ENCODE data around the gene HECW1. TPM values are rescaled to one million over a fixed set of nuclear protein-coding genes. Genes with fewer than 3 reads are reported as not detected.

The HECW1 gene
- total and polyA plus RNA-seq, 2 of the 8 experiments (the other 6 are each of a cell fraction or from before 2014, with no cell fraction given): 2.9 to 12.7 TPM

DNA sequence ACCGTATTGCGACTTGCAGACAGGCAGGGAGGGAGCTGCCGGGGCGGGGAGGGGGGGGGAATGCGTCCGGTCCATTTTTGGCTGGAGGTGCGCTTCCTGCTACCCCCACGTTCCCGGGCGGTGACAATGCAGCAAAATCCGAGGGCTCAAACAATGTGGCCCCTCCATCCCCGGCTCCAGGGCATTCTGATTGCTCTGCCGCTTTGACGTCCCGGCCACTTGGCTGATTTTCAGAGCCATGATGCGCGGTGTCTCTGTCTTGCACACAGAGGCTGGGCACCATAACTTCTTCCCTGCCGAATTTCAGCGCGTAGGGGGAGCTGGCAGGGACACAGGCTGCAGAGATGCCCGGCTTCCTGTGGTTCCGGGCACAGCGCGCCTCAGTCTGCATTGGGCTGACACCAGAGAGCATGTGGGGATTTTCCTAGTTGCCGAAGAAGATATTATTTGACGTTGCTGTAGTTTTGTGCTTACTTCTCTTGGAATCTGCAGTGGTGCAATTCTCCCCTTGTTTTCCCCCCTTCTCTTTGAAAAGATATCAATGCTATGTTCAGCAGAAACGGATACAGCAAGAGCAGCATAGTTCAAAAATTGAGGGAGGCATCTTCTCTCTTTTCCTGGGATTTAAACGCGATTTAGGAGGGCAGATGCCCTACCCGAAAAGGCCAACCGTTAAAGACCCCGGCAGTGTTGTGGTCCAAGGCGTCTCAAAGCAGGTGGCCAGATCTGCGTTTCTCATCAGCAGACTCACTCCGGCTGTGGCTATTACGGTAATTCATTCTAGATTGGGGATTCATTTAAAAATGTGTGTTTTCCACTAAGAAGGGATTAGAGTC is 1.4 kb downstream of the HECW1 start (continued):
- TF ChIP-seq SAP30 (IDR thresholded peaks at IDR 0.05; ENCODE audit: insufficient read depth, insufficient replicate concordance, low read length): peak; percentile 56
- TF ChIP-seq KDM5A (IDR thresholded peaks at IDR 0.05; ENCODE audit: low read length): no peak
- no peak for TF ChIP-seq POLR2AphosphoS5 (IDR thresholded peaks at IDR 0.05; ENCODE audit: low read depth, low read length)
- no peak for TF ChIP-seq SIX5 (IDR thresholded peaks at IDR 0.05; ENCODE audit: low read depth, low read length)
- no peak for TF ChIP-seq RAD21 (IDR thresholded peaks at IDR 0.05 in 1 of 2, conservative IDR thresholded peaks at IDR 0.05 in 1 of 2; ENCODE audit: low read depth in 2 of 2, low read length in 2 of 2)
- no peak for TF ChIP-seq KDM1A (IDR thresholded peaks at IDR 0.05; ENCODE audit: borderline replicate concordance, low read length)
- TF ChIP-seq SP2 (IDR thresholded peaks at IDR 0.05; ENCODE audit: low read length): no peak
- TF ChIP-seq FOSL1 (IDR thresholded peaks at IDR 0.05; ENCODE audit: insufficient read depth, low read depth, low read length): no peak
- TF ChIP-seq CHD2 (IDR thresholded peaks at IDR 0.05; ENCODE audit: low read length): no peak
- TF ChIP-seq, protein P1, sequence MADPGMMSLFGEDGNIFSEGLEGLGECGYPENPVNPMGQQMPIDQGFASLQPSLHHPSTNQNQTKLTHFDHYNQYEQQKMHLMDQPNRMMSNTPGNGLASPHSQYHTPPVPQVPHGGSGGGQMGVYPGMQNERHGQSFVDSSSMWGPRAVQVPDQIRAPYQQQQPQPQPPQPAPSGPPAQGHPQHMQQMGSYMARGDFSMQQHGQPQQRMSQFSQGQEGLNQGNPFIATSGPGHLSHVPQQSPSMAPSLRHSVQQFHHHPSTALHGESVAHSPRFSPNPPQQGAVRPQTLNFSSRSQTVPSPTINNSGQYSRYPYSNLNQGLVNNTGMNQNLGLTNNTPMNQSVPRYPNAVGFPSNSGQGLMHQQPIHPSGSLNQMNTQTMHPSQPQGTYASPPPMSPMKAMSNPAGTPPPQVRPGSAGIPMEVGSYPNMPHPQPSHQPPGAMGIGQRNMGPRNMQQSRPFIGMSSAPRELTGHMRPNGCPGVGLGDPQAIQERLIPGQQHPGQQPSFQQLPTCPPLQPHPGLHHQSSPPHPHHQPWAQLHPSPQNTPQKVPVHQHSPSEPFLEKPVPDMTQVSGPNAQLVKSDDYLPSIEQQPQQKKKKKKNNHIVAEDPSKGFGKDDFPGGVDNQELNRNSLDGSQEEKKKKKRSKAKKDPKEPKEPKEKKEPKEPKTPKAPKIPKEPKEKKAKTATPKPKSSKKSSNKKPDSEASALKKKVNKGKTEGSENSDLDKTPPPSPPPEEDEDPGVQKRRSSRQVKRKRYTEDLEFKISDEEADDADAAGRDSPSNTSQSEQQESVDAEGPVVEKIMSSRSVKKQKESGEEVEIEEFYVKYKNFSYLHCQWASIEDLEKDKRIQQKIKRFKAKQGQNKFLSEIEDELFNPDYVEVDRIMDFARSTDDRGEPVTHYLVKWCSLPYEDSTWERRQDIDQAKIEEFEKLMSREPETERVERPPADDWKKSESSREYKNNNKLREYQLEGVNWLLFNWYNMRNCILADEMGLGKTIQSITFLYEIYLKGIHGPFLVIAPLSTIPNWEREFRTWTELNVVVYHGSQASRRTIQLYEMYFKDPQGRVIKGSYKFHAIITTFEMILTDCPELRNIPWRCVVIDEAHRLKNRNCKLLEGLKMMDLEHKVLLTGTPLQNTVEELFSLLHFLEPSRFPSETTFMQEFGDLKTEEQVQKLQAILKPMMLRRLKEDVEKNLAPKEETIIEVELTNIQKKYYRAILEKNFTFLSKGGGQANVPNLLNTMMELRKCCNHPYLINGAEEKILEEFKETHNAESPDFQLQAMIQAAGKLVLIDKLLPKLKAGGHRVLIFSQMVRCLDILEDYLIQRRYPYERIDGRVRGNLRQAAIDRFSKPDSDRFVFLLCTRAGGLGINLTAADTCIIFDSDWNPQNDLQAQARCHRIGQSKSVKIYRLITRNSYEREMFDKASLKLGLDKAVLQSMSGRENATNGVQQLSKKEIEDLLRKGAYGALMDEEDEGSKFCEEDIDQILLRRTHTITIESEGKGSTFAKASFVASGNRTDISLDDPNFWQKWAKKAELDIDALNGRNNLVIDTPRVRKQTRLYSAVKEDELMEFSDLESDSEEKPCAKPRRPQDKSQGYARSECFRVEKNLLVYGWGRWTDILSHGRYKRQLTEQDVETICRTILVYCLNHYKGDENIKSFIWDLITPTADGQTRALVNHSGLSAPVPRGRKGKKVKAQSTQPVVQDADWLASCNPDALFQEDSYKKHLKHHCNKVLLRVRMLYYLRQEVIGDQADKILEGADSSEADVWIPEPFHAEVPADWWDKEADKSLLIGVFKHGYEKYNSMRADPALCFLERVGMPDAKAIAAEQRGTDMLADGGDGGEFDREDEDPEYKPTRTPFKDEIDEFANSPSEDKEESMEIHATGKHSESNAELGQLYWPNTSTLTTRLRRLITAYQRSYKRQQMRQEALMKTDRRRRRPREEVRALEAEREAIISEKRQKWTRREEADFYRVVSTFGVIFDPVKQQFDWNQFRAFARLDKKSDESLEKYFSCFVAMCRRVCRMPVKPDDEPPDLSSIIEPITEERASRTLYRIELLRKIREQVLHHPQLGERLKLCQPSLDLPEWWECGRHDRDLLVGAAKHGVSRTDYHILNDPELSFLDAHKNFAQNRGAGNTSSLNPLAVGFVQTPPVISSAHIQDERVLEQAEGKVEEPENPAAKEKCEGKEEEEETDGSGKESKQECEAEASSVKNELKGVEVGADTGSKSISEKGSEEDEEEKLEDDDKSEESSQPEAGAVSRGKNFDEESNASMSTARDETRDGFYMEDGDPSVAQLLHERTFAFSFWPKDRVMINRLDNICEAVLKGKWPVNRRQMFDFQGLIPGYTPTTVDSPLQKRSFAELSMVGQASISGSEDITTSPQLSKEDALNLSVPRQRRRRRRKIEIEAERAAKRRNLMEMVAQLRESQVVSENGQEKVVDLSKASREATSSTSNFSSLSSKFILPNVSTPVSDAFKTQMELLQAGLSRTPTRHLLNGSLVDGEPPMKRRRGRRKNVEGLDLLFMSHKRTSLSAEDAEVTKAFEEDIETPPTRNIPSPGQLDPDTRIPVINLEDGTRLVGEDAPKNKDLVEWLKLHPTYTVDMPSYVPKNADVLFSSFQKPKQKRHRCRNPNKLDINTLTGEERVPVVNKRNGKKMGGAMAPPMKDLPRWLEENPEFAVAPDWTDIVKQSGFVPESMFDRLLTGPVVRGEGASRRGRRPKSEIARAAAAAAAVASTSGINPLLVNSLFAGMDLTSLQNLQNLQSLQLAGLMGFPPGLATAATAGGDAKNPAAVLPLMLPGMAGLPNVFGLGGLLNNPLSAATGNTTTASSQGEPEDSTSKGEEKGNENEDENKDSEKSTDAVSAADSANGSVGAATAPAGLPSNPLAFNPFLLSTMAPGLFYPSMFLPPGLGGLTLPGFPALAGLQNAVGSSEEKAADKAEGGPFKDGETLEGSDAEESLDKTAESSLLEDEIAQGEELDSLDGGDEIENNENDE (IDR thresholded peaks at IDR 0.05; ENCODE audit: insufficient replicate concordance, low read length): peak; percentile 59

All from H1 (cell line).